ENCODE results near the gene CLMP.

- TF ChIP-seq PPARA (CRISPR knock-in tag; IDR thresholded peaks at IDR 0.05; ENCODE audit: borderline replicate concordance): no peak
- TF ChIP-seq PATZ1 (CRISPR knock-in tag; IDR thresholded peaks at IDR 0.05; ENCODE audit: borderline replicate concordance): no peak
Measured at GRCh38 chr11:123163621-123164020, 31.4 kb downstream of the CLMP start.

Measured in SK-N-SH treated with all-trans-retinoic acid at 6 μM for 48 hours (cell line).